ENCODE data around the gene FBXO44. TPM values are rescaled to one million over a fixed set of nuclear protein-coding genes. Genes with fewer than 3 reads are reported as not detected.
"Not testable (repeated sequence)": the region's sequence is repeated elsewhere in the genome, so short reads cannot be mapped to it uniquely, and the experiment has no call there.

The FBXO44 gene
- total RNA-seq, 1 donor from 2014 or later, result 24.8 TPM

- H3K4me1 Mint-ChIP-seq (ENCODE audit: unreplicated experiment), result no peaks in the 10 kb centered on the region
- no peak overlapping the region for H3K27ac Mint-ChIP-seq
- H3K9me3 Mint-ChIP-seq, result no peaks in the 10 kb centered on the region
- TF ChIP-seq CTCF (conservative IDR thresholded peaks at IDR 0.05), result no peak
- H3K27me3 Mint-ChIP-seq, result peaks cover 18% of the 10 kb centered on the region
- H3K36me3 Mint-ChIP-seq, result no peaks in the 10 kb centered on the region
- H3K4me3 Mint-ChIP-seq, result no peak overlapping the region
- no peak for DNase-seq (ENCODE audit: extremely low spot score, unreplicated experiment)
These were observed 13.7 kb upstream of the FBXO44 start for GRCh38 chr1:11640944-11641343.

- H3K36me3 Mint-ChIP-seq, result no peaks in the 10 kb centered on the region
- no peak overlapping the region for H3K27ac Mint-ChIP-seq
- DNase-seq (ENCODE audit: extremely low spot score, unreplicated experiment), result no peak
- no peaks in the 10 kb centered on the region for H3K9me3 Mint-ChIP-seq
- TF ChIP-seq CTCF (conservative IDR thresholded peaks at IDR 0.05), result no peak
- no peaks in the 10 kb centered on the region for H3K4me1 Mint-ChIP-seq (ENCODE audit: unreplicated experiment)
- H3K4me3 Mint-ChIP-seq, result no peak overlapping the region
- H3K27me3 Mint-ChIP-seq, result peaks cover 19% of the 10 kb centered on the region
These were observed 12.8 kb upstream of the FBXO44 start for GRCh38 chr1:11641776-11642305.

GRCh38 chr1:11642418-11643017, 12.2 kb upstream of the FBXO44 start:
- not testable (repeated sequence) for H3K4me1 Mint-ChIP-seq (ENCODE audit: unreplicated experiment); H3K4me3 Mint-ChIP-seq

GRCh38 chr1:11643782-11644181, 10.9 kb upstream of the FBXO44 start:
- Mint-ChIP-seq H3K9me3 (no peaks in the 10 kb centered on the region), H3K4me3 (no peak overlapping the region), H3K27ac (no peak overlapping the region), H3K27me3 (peaks cover 27% of the 10 kb centered on the region), H3K36me3 (no peaks in the 10 kb centered on the region), H3K4me1 (ENCODE audit: unreplicated experiment) (no peaks in the 10 kb centered on the region)
- TF ChIP-seq CTCF (conservative IDR thresholded peaks at IDR 0.05), result no peak
- no peak for DNase-seq (ENCODE audit: extremely low spot score, unreplicated experiment)

More at GRCh38 chr1:11642418-11643017, 12.2 kb upstream of the FBXO44 start:
- Mint-ChIP-seq H3K27ac (peak overlapping the region; percentile 13), H3K27me3 (peaks cover 19% of the 10 kb centered on the region)
- not testable (repeated sequence) for H3K9me3 Mint-ChIP-seq; H3K36me3 Mint-ChIP-seq; DNase-seq (ENCODE audit: extremely low spot score, unreplicated experiment)
- peak; percentile 97 for TF ChIP-seq CTCF (conservative IDR thresholded peaks at IDR 0.05)

- Mint-ChIP-seq H3K4me3 (no peak overlapping the region), H3K4me1 (ENCODE audit: unreplicated experiment) (no peaks in the 10 kb centered on the region), H3K9me3 (no peaks in the 10 kb centered on the region), H3K36me3 (no peaks in the 10 kb centered on the region), H3K27me3 (peaks cover 37% of the 10 kb centered on the region), H3K27ac (no peak overlapping the region)
- DNase-seq (ENCODE audit: extremely low spot score, unreplicated experiment), result no peak
- no peak for TF ChIP-seq CTCF (conservative IDR thresholded peaks at IDR 0.05)
These were observed 9.4 kb upstream of the FBXO44 start for GRCh38 chr1:11645270-11645669.

Measured in type B pancreatic cell (in vitro differentiated cells).